KMS-11 (cell line): ENCODE data around the gene CELF4.
A peak's percentile ranks its signal among the peaks of the same experiment; 100 is the strongest.

Experiments used
- H2AFZ ChIP-seq: fragments of 200-600 bp; sonication (generic); 2 replicates; pipeline ENCODE4 v1.6.1; 2016; ENCODE audit warnings: antibody characterized with exemption, mixed run types, low read depth
- H3K27ac ChIP-seq: fragments of 200-600 bp; sonication (generic); 2 replicates; pipeline ENCODE4 v1.6.1; 2016; ENCODE audit warnings: mild to moderate bottlenecking, mixed run types
- H3K27me3 ChIP-seq: fragments of 200-600 bp; sonication (generic); 2 replicates; pipeline ENCODE4 v1.6.1; 2017; ENCODE audit warnings: mild to moderate bottlenecking, low read depth, mixed run types, moderate library complexity; ENCODE audit not compliant: insufficient read depth
- H3K36me3 ChIP-seq: fragments of 200-600 bp; sonication (generic); 2 replicates; pipeline ENCODE4 v1.6.1; 2017; ENCODE audit warnings: mild to moderate bottlenecking, mixed run types; ENCODE audit not compliant: insufficient read depth
- H3K4me1 ChIP-seq: fragments of 200-600 bp; sonication (generic); 2 replicates; pipeline ENCODE4 v1.6.1; 2016; ENCODE audit warnings: mild to moderate bottlenecking, low read depth, mixed run types; ENCODE audit not compliant: poor library complexity, severe bottlenecking
- H3K4me2 ChIP-seq: fragments of 200-600 bp; sonication (generic); 2 replicates; pipeline ENCODE4 v1.7.0; 2016; ENCODE audit warnings: mild to moderate bottlenecking, mixed run types
- H3K4me3 ChIP-seq: fragments of 200-600 bp; sonication (generic); IDR thresholded peaks from 2 replicates; pipeline ENCODE4 v1.6.1; 2017; ENCODE audit warnings: low read depth, low read length, mixed read lengths; ENCODE audit not compliant: insufficient read depth
- H3K79me2 ChIP-seq: fragments of 200-600 bp; sonication (generic); 2 replicates; pipeline ENCODE4 v1.6.1; 2016; ENCODE audit warnings: low read depth, mixed run types; ENCODE audit not compliant: insufficient read depth
- H3K9ac ChIP-seq: fragments of 200-600 bp; sonication (generic); 2 replicates; pipeline ENCODE4 v1.6.1; 2016; ENCODE audit warnings: mild to moderate bottlenecking, mixed run types
- H4K20me1 ChIP-seq: fragments of 200-600 bp; sonication (generic); 2 replicates; pipeline ENCODE4 v1.6.1; 2016; ENCODE audit warnings: mild to moderate bottlenecking, mixed run types; ENCODE audit not compliant: insufficient read depth
- CTCF ChIP-seq: fragments of 200-600 bp; sonication (generic); conservative IDR thresholded peaks from 2 replicates; pipeline ENCODE4 v1.6.1; 2017; ENCODE audit warnings: low read depth, mild to moderate bottlenecking, antibody characterized with exemption, low read length, moderate library complexity, mixed read lengths

Gene CELF4

GRCh38 chr18:37435996-37436395 is 129.6 kb downstream of the CELF4 start:
- no peaks in the 10 kb centered on the region for H3K79me2 ChIP-seq
- no peak overlapping the region for H3K27ac ChIP-seq
- no peak overlapping the region for H3K9ac ChIP-seq
- no peak overlapping the region for H2AFZ ChIP-seq
- H3K4me3 ChIP-seq, result no peak overlapping the region
- TF ChIP-seq CTCF, result no peak
- H3K4me1 ChIP-seq, result peaks cover 6% of the 10 kb centered on the region
- H3K36me3 ChIP-seq, result no peaks in the 10 kb centered on the region
- no peak overlapping the region for H3K4me2 ChIP-seq
- no peaks in the 10 kb centered on the region for H3K27me3 ChIP-seq
- H4K20me1 ChIP-seq, result no peaks in the 10 kb centered on the region

- Histone ChIP-seq H2AFZ (no peak overlapping the region), H3K4me2 (no peak overlapping the region)
Measured at GRCh38 chr18:37435150-37435867, 130.3 kb downstream of the CELF4 start.

GRCh38 chr18:37434161-37434860 is 131.3 kb downstream of the CELF4 start:
- H3K9ac ChIP-seq, result no peak overlapping the region
- no peaks in the 10 kb centered on the region for H3K36me3 ChIP-seq
- H3K4me3 ChIP-seq, result no peak overlapping the region
- no peaks in the 10 kb centered on the region for H3K79me2 ChIP-seq
- peak overlapping the region; percentile 15; the same call in 1 of the 2 replicates for H3K27ac ChIP-seq
- peaks cover 6% of the 10 kb centered on the region for H3K4me1 ChIP-seq
- TF ChIP-seq CTCF, result no peak
- no peak overlapping the region; the same call in 1 of the 2 replicates for H3K4me2 ChIP-seq
- no peak overlapping the region for H2AFZ ChIP-seq
- H4K20me1 ChIP-seq, result no peaks in the 10 kb centered on the region
- H3K27me3 ChIP-seq, result no peaks in the 10 kb centered on the region

More at GRCh38 chr18:37435150-37435867, 130.3 kb downstream of the CELF4 start:
- no peak overlapping the region for H3K4me3 ChIP-seq
- no peak overlapping the region for H3K9ac ChIP-seq
- no peaks in the 10 kb centered on the region for H4K20me1 ChIP-seq
- no peaks in the 10 kb centered on the region for H3K36me3 ChIP-seq
- H3K4me1 ChIP-seq, result peaks cover 6% of the 10 kb centered on the region
- no peaks in the 10 kb centered on the region for H3K79me2 ChIP-seq
- H3K27ac ChIP-seq, result no peak overlapping the region
- TF ChIP-seq CTCF, result no peak
- no peaks in the 10 kb centered on the region for H3K27me3 ChIP-seq

GRCh38 chr18:37432436-37433195 is 133.0 kb downstream of the CELF4 start:
- no peaks in the 10 kb centered on the region for H3K79me2 ChIP-seq
- H3K27me3 ChIP-seq, result no peaks in the 10 kb centered on the region
- peaks cover 6% of the 10 kb centered on the region for H3K4me1 ChIP-seq
- no peak overlapping the region for H3K27ac ChIP-seq
- no peaks in the 10 kb centered on the region for H4K20me1 ChIP-seq
- TF ChIP-seq CTCF, result no peak
- no peak overlapping the region for H3K4me2 ChIP-seq
- no peak overlapping the region for H3K9ac ChIP-seq
- no peaks in the 10 kb centered on the region for H3K36me3 ChIP-seq
- H3K4me3 ChIP-seq, result no peak overlapping the region
- H2AFZ ChIP-seq, result no peak overlapping the region
